ENCODE results near the gene PARD3B.

DNA sequence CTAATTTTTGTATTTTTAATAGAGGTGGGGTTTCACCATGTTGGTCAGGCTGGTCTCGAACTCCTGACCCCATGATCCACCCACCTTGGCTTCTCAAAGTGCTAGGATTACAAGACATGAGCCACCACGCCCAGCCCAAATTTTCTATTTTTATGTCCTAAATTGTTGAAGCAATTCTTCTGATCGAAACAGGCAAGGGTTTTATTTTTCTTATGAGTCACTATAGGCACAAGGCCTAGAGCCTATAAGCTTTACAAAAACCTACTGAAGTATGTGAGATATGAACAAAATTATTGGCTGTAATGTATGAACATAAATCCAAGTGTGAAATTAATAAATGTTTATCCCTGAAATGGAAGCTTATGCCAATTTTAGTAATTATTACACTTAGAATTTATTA lies 672.8 kb downstream of the PARD3B start:
- TF ChIP-seq CTCF (IDR thresholded peaks at IDR 0.05) (no peak), POLR2A (IDR thresholded peaks at IDR 0.05) (no peak)
